Measurements from ENCODE around the gene UBE2L3. TPM values are rescaled to one million over a fixed set of nuclear protein-coding genes. Genes with fewer than 3 reads are reported as not detected.

UBE2L3 gene
- total and polyA plus RNA-seq, 2 of the 13 experiments (the other 11 are each of a cell fraction or from before 2014, with no cell fraction given): 30.2 to 58.1 TPM

GRCh38 chr22:21585389-21585788, 17.9 kb downstream of the UBE2L3 start:
- Histone ChIP-seq H3K27ac (ENCODE audit: extremely low read length, insufficient read depth, low read length) (no peak overlapping the region), H3K36me3 (replicated peaks in 1 of 2; ENCODE audit: control insufficient read depth in 1 of 2, insufficient read depth in 2 of 2, low read length in 2 of 2) (peaks cover 7 to 26% of the 10 kb centered on the region in 2 experiments), H3K4me3 (replicated peaks in 1 of 3; ENCODE audit: insufficient read depth in 1 of 3, low read depth in 2 of 3, low read length in 3 of 3) (no peak overlapping the region), H3K79me2 (ENCODE audit: insufficient read depth, low read length) (peaks cover 84% of the 10 kb centered on the region), H3K4me2 (ENCODE audit: low read depth, low read length) (no peak overlapping the region), H2AFZ (ENCODE audit: low read length) (no peak overlapping the region), H4K20me1 (ENCODE audit: insufficient read depth, low read length) (peaks cover 69% of the 10 kb centered on the region), H3K9me3 (ENCODE audit: low read length) (no peaks in the 10 kb centered on the region), H3K27me3 (ENCODE audit: control insufficient read depth in 1 of 2, insufficient read depth in 2 of 2, low read length in 2 of 2) (no peaks in the 10 kb centered on the region), H3K9ac (ENCODE audit: insufficient read depth, low read depth, low read length) (no peak overlapping the region), H3K4me1 (ENCODE audit: insufficient read depth, low read length) (peaks cover 13% of the 10 kb centered on the region)
- in situ Hi-C loops (cut with HindIII; ENCODE audit: extremely low pct_ligation_motif_present, low pct_unique_long_range_greater_than_20kb) (no loop called here), intact Hi-C loops (cut with micrococcal nuclease; ENCODE audit: unreplicated experiment) (no loop called here)
- ChIA-PET POLR2A (no interaction called here), CTCF (ENCODE audit: low intra/inter-chr PET ratio, low total read pairs) (no interaction called here)
- no TSS peak for BruUV-seq (replicated peaks)
- TF ChIP-seq FOXO4 (CRISPR knock-in tag; conservative IDR thresholded peaks at IDR 0.05): no peak
- FAIRE-seq (no peak), DNase-seq (ENCODE audit: low spot score) (no peak), ATAC-seq (no peak)
- WGBS (ENCODE audit: low lambda C conversion rate): 94% methylated on average over 2 of the region's 2 CpGs

- ATAC-seq: no peak
- Histone ChIP-seq H3K9me3 (ENCODE audit: low read length) (no peaks in the 10 kb centered on the region), H3K4me2 (ENCODE audit: low read depth, low read length) (no peak overlapping the region), H3K4me1 (ENCODE audit: insufficient read depth, low read length) (peaks cover 3% of the 10 kb centered on the region; the same call in 1 of the 2 replicates), H3K4me3 (replicated peaks in 1 of 3; ENCODE audit: insufficient read depth in 1 of 3, low read depth in 2 of 3, low read length in 3 of 3) (no peak overlapping the region), H3K27ac (ENCODE audit: extremely low read length, insufficient read depth, low read length) (no peak overlapping the region), H4K20me1 (ENCODE audit: insufficient read depth, low read length) (peaks cover 71% of the 10 kb centered on the region), H2AFZ (ENCODE audit: low read length) (no peak overlapping the region), H3K36me3 (replicated peaks in 1 of 2; ENCODE audit: control insufficient read depth in 1 of 2, insufficient read depth in 2 of 2, low read length in 2 of 2) (peaks cover 15 to 49% of the 10 kb centered on the region in 2 experiments), H3K9ac (ENCODE audit: insufficient read depth, low read depth, low read length) (no peak overlapping the region), H3K79me2 (ENCODE audit: insufficient read depth, low read length) (peaks cover 85% of the 10 kb centered on the region), H3K27me3 (ENCODE audit: control insufficient read depth in 1 of 2, insufficient read depth in 2 of 2, low read length in 2 of 2) (no peaks in the 10 kb centered on the region)
- no peak for FAIRE-seq
- in situ Hi-C loops (cut with HindIII; ENCODE audit: extremely low pct_ligation_motif_present, low pct_unique_long_range_greater_than_20kb) (no loop called here), intact Hi-C loops (cut with micrococcal nuclease; ENCODE audit: unreplicated experiment) (loop anchor here (2.0 kb wide), 1 partner anchor 13 kb away; no protein-coding TSS in a partner anchor)
- 94% methylated on average over 4 of the region's 4 CpGs for WGBS (ENCODE audit: low lambda C conversion rate)
- no peak for TF ChIP-seq ESRRA (CRISPR knock-in tag; IDR thresholded peaks at IDR 0.05; ENCODE audit: low read depth)
- TF ChIP-seq ZNF841 (CRISPR knock-in tag; IDR thresholded peaks at IDR 0.05; ENCODE audit: borderline replicate concordance): no peak
- no peak for TF ChIP-seq HDAC1 (CRISPR knock-in tag; IDR thresholded peaks at IDR 0.05)
- TF ChIP-seq ADNP (CRISPR knock-in tag; IDR thresholded peaks at IDR 0.05): no peak
- no peak for TF ChIP-seq MTF1 (CRISPR knock-in tag; IDR thresholded peaks at IDR 0.05)
- no peak for TF ChIP-seq ZNF501 (CRISPR knock-in tag; IDR thresholded peaks at IDR 0.05)
- no peak for TF ChIP-seq ZNF543 (CRISPR knock-in tag; IDR thresholded peaks at IDR 0.05)
- TF ChIP-seq ATM (IDR thresholded peaks at IDR 0.05; ENCODE audit: borderline replicate concordance): no peak
- no peak for TF ChIP-seq RCOR2 (CRISPR knock-in tag; IDR thresholded peaks at IDR 0.05)
- no peak for TF ChIP-seq NFE2 (CRISPR knock-in tag; IDR thresholded peaks at IDR 0.05)
- no peak for TF ChIP-seq POLR2AphosphoS2 (IDR thresholded peaks at IDR 0.05; ENCODE audit: low read depth, low read length)
- no peak for TF ChIP-seq ZSCAN20 (CRISPR knock-in tag; IDR thresholded peaks at IDR 0.05; ENCODE audit: borderline replicate concordance)
- no TSS peak for BruUV-seq (replicated peaks)
- DNase-seq (ENCODE audit: low spot score): no peak
- POLR2A ChIA-PET: no interaction called here
- CTCF ChIA-PET (ENCODE audit: low intra/inter-chr PET ratio, low total read pairs): no interaction called here
These were observed 20.5 kb downstream of the UBE2L3 start for GRCh38 chr22:21587803-21588611.
